ENCODE results near the gene PPP1R3G.

Gene PPP1R3G

GRCh38 chr6:5082487-5083306, 2.4 kb upstream of the PPP1R3G start:
- WGBS, 2 experiments, result 73 to 83% methylated on average over 11 to 12 of the region's 12 CpGs
- Histone ChIP-seq H3K4me1 (ENCODE audit: control insufficient read depth, insufficient read depth, low read length) (peaks cover 7% of the 10 kb centered on the region), H3K27ac (ENCODE audit: insufficient read depth, low read depth, low read length, poor library complexity, severe bottlenecking) (no peak overlapping the region), H3K36me3 (ENCODE audit: control insufficient read depth, insufficient read depth, low read length) (no peaks in the 10 kb centered on the region), H3K9me3 (ENCODE audit: control insufficient read depth, low read length) (no peaks in the 10 kb centered on the region), H3K27me3 (ENCODE audit: control insufficient read depth, insufficient read depth, low read length, poor library complexity, severe bottlenecking) (peaks cover 55% of the 10 kb centered on the region), H3K4me3 (ENCODE audit: insufficient read depth, low read depth, low read length) (no peak overlapping the region)

DNA sequence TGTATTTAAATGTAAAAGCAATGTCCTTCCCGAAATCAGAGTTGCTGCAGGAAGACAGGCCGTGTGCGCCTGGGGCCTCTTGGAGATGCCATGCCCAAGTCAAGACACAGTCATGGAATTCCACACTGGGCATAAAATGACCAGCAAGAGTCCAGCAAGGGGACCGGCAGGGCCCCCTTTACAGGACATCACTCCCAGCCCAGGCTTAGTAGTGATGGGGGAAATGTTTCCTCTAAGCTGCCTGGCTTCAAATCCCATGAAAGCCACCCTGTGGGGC, 1.9 kb upstream of the PPP1R3G start:
- peaks cover 56% of the 10 kb centered on the region for H3K27me3 ChIP-seq (ENCODE audit: control insufficient read depth, insufficient read depth, low read length, poor library complexity, severe bottlenecking)
- H3K27ac ChIP-seq (ENCODE audit: insufficient read depth, low read depth, low read length, poor library complexity, severe bottlenecking), result no peak overlapping the region
- H3K9me3 ChIP-seq (ENCODE audit: control insufficient read depth, low read length), result no peaks in the 10 kb centered on the region
- peaks cover 7% of the 10 kb centered on the region for H3K4me1 ChIP-seq (ENCODE audit: control insufficient read depth, insufficient read depth, low read length)
- 49 to 50% methylated on average over 4 of the region's 4 CpGs for WGBS, 2 experiments
- no peaks in the 10 kb centered on the region for H3K36me3 ChIP-seq (ENCODE audit: control insufficient read depth, insufficient read depth, low read length)
- no peak overlapping the region for H3K4me3 ChIP-seq (ENCODE audit: insufficient read depth, low read depth, low read length)

- Histone ChIP-seq H3K36me3 (ENCODE audit: control insufficient read depth, insufficient read depth, low read length) (no peaks in the 10 kb centered on the region), H3K9me3 (ENCODE audit: control insufficient read depth, low read length) (no peaks in the 10 kb centered on the region), H3K4me1 (ENCODE audit: control insufficient read depth, insufficient read depth, low read length) (peaks cover 7% of the 10 kb centered on the region), H3K27ac (ENCODE audit: insufficient read depth, low read depth, low read length, poor library complexity, severe bottlenecking) (no peak overlapping the region), H3K4me3 (ENCODE audit: insufficient read depth, low read depth, low read length) (peak overlapping the region; percentile 45), H3K27me3 (ENCODE audit: control insufficient read depth, insufficient read depth, low read length, poor library complexity, severe bottlenecking) (peaks cover 56% of the 10 kb centered on the region)
- WGBS, 2 experiments, result 55 to 59% methylated on average over 18 of the region's 18 CpGs
These were observed 1.3 kb upstream of the PPP1R3G start for GRCh38 chr6:5083813-5084359.

DNA sequence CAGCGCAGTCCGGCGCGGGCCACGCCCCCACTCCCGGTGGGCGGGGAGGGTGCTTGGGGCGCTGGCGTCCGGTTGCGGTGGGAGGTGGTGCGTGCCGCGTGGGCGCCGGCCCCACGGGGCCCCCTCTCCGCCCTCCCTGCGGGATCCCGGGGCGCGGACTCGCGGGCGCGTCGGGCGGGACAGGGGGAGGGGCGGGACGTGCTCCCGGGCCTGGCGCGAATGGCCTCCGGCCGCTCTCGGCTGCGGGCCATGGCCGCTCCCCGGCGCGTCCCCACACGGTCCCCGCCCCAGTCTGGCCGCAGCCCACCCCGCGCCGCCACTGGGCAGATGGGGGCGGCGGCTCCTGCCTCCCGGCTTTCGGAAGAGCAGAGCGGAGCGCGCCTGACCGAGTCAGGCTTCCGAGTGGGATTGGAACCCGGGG, 771 bp upstream of the PPP1R3G start:
- Histone ChIP-seq H3K4me3 (ENCODE audit: insufficient read depth, low read depth, low read length) (peak overlapping the region; percentile 45), H3K27ac (ENCODE audit: insufficient read depth, low read depth, low read length, poor library complexity, severe bottlenecking) (no peak overlapping the region), H3K36me3 (ENCODE audit: control insufficient read depth, insufficient read depth, low read length) (no peaks in the 10 kb centered on the region), H3K4me1 (ENCODE audit: control insufficient read depth, insufficient read depth, low read length) (peaks cover 7% of the 10 kb centered on the region), H3K27me3 (ENCODE audit: control insufficient read depth, insufficient read depth, low read length, poor library complexity, severe bottlenecking) (peaks cover 56% of the 10 kb centered on the region), H3K9me3 (ENCODE audit: control insufficient read depth, low read length) (no peaks in the 10 kb centered on the region)
- WGBS, 2 experiments, result 2 to 3% methylated on average over 57 of the region's 57 CpGs

- no peaks in the 10 kb centered on the region for H3K9me3 ChIP-seq (ENCODE audit: control insufficient read depth, low read length)
- H3K4me3 ChIP-seq (ENCODE audit: insufficient read depth, low read depth, low read length), result peak overlapping the region; percentile 45
- H3K27ac ChIP-seq (ENCODE audit: insufficient read depth, low read depth, low read length, poor library complexity, severe bottlenecking), result no peak overlapping the region
- peaks cover 56% of the 10 kb centered on the region for H3K27me3 ChIP-seq (ENCODE audit: control insufficient read depth, insufficient read depth, low read length, poor library complexity, severe bottlenecking)
- no peaks in the 10 kb centered on the region for H3K36me3 ChIP-seq (ENCODE audit: control insufficient read depth, insufficient read depth, low read length)
- 3 to 4% methylated on average over 74 of the region's 74 CpGs for WGBS, 2 experiments
- peaks cover 7% of the 10 kb centered on the region for H3K4me1 ChIP-seq (ENCODE audit: control insufficient read depth, insufficient read depth, low read length)
These were observed 630 bp downstream of the PPP1R3G start for GRCh38 chr6:5085648-5086293.

DNA sequence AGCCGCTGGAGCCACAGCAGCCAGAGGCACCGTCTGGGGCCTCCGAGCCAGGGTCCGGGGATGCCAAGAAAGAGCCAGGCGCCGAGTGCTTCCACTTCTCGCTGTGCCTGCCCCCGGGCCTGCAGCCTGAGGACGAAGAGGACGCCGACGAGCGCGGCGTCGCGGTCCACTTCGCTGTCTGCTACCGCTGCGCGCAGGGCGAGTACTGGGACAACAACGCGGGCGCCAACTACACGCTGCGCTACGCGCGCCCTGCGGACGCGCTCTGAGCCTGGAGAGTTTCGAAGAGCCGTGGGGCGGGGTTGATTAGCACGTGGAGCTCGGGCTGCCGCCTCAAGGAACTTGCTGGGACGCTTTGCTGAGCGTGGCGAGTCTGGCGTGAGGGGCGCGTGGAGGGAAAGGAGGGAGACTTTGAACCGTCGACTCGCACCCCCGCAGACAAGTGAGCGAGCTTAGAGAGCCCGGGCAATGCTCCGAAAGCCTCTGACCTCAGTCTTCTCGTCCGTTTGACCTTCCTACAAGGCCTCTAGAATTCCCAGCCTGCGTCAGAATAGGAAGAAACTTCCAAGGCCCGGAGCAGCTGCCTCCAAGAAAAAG, 1.3 kb downstream of the PPP1R3G start:
- no peaks in the 10 kb centered on the region for H3K36me3 ChIP-seq (ENCODE audit: control insufficient read depth, insufficient read depth, low read length)
- 78 to 82% methylated on average over 56 of the region's 56 CpGs for WGBS, 2 experiments
- H3K4me1 ChIP-seq (ENCODE audit: control insufficient read depth, insufficient read depth, low read length), result peaks cover 7% of the 10 kb centered on the region
- H3K4me3 ChIP-seq (ENCODE audit: insufficient read depth, low read depth, low read length), result no peak overlapping the region
- H3K27ac ChIP-seq (ENCODE audit: insufficient read depth, low read depth, low read length, poor library complexity, severe bottlenecking), result no peak overlapping the region
- H3K27me3 ChIP-seq (ENCODE audit: control insufficient read depth, insufficient read depth, low read length, poor library complexity, severe bottlenecking), result peaks cover 56% of the 10 kb centered on the region
- H3K9me3 ChIP-seq (ENCODE audit: control insufficient read depth, low read length), result no peaks in the 10 kb centered on the region

GRCh38 chr6:5087389-5087788, 2.2 kb downstream of the PPP1R3G start:
- WGBS, 2 experiments, result 71 to 74% methylated on average over 19 of the region's 19 CpGs
- H3K27me3 ChIP-seq (ENCODE audit: control insufficient read depth, insufficient read depth, low read length, poor library complexity, severe bottlenecking), result peaks cover 54% of the 10 kb centered on the region
- H3K4me3 ChIP-seq (ENCODE audit: insufficient read depth, low read depth, low read length), result no peak overlapping the region
- no peaks in the 10 kb centered on the region for H3K9me3 ChIP-seq (ENCODE audit: control insufficient read depth, low read length)
- H3K4me1 ChIP-seq (ENCODE audit: control insufficient read depth, insufficient read depth, low read length), result peaks cover 7% of the 10 kb centered on the region
- no peaks in the 10 kb centered on the region for H3K36me3 ChIP-seq (ENCODE audit: control insufficient read depth, insufficient read depth, low read length)
- H3K27ac ChIP-seq (ENCODE audit: insufficient read depth, low read depth, low read length, poor library complexity, severe bottlenecking), result no peak overlapping the region

DNA sequence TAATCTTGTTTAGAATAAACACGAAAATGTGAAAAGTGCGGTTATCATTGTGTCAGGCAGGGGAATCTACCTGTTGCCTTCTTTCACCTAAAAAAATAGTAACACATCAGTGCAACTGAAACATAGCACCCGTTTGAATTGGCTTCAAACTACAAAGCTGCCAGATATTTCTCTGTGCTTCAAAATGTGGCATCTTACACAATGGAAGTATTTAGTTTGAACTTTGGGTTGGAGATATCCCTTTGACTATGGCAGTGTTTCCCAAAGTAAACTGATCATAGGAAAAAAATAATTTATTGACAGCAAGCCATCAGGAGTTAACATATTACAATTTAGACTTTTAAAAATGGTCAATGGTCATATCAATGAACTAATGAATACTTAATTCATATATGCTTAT, 3.6 kb downstream of the PPP1R3G start:
- H3K36me3 ChIP-seq (ENCODE audit: control insufficient read depth, insufficient read depth, low read length), result no peaks in the 10 kb centered on the region
- WGBS, 2 experiments, result 67 to 81% methylated on average over 3 of the region's 3 CpGs
- H3K4me3 ChIP-seq (ENCODE audit: insufficient read depth, low read depth, low read length), result no peak overlapping the region
- no peaks in the 10 kb centered on the region for H3K9me3 ChIP-seq (ENCODE audit: control insufficient read depth, low read length)
- peaks cover 7% of the 10 kb centered on the region for H3K4me1 ChIP-seq (ENCODE audit: control insufficient read depth, insufficient read depth, low read length)
- H3K27ac ChIP-seq (ENCODE audit: insufficient read depth, low read depth, low read length, poor library complexity, severe bottlenecking), result no peak overlapping the region
- H3K27me3 ChIP-seq (ENCODE audit: control insufficient read depth, insufficient read depth, low read length, poor library complexity, severe bottlenecking), result peaks cover 40% of the 10 kb centered on the region

DNA sequence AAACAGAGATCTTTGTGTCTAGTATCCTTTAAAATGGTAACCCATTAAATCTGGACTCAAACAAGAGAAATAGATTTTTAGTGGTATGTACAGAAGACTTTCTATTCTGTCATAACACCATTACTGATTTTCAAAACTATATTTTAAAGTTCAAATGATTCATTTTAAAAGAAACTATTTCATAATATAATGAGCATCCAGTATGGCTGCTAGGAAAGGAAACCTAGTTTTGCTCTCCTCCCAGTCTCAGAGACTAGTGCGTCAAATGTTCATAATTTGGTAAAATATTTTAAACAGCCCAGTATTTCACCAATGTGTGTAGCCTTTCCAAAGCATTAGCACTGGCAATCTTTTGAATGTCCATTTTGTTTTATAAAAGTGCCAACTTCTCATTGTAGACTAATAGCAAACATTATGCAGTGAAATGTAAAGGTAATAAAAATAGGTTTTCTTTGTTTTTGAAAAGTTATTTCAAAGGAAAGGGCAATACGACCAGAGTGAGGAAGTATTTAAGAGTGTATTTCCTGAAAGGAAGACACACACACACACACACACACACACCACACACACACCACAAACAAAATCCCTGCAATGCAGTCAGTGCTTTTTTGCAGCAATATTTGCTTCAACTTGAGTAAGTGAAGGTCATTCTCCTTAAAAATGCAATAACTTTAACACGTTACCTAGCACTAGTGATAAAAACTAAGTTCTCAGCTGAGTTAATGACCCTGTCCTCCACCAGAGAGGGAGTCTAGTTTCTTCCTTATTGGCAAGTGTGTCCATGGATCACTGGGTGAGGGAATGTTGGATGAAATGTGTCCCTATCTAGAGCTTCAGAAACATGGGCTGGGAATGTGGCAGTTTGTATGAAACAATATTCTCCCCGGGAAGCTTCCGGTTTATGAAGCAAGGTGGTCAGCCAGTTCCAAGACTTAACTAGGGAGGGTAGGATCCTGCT, 4.6 kb downstream of the PPP1R3G start:
- no peaks in the 10 kb centered on the region for H3K36me3 ChIP-seq (ENCODE audit: control insufficient read depth, insufficient read depth, low read length)
- H3K27me3 ChIP-seq (ENCODE audit: control insufficient read depth, insufficient read depth, low read length, poor library complexity, severe bottlenecking), result peaks cover 30% of the 10 kb centered on the region
- H3K4me3 ChIP-seq (ENCODE audit: insufficient read depth, low read depth, low read length), result no peak overlapping the region
- H3K4me1 ChIP-seq (ENCODE audit: control insufficient read depth, insufficient read depth, low read length), result peaks cover 6% of the 10 kb centered on the region
- 92 to 95% methylated on average over 4 of the region's 5 CpGs for WGBS, 2 experiments
- no peak overlapping the region for H3K27ac ChIP-seq (ENCODE audit: insufficient read depth, low read depth, low read length, poor library complexity, severe bottlenecking)
- no peaks in the 10 kb centered on the region for H3K9me3 ChIP-seq (ENCODE audit: control insufficient read depth, low read length)
